ENCODE results near the gene NEGR1.

The NEGR1 gene

DNA sequence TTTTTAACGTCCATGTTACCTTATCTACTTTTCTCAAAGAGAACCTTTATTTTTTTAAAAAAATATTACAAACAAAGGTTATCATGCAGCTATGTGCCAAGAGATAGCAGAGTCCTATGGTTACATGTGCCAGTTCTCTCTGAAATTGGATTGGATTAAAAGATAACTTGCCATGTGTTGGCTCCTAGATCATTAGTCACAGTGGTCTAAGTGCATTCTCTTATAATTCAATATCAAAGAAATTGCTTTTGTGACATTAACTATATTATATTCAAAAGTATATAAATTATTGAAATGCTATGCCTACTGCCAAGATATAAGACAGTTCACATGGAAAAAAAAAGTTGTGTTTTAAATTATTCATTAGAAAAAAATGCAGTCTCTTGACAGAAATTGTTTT, 494.2 kb downstream of the NEGR1 start:
- Histone ChIP-seq H3K9ac (no peak overlapping the region), H3K27ac (no peak overlapping the region), H3K36me3 (ENCODE audit: insufficient read depth) (no peaks in the 10 kb centered on the region), H3K27me3 (ENCODE audit: insufficient read depth, low read depth) (no peaks in the 10 kb centered on the region), H4K20me1 (ENCODE audit: insufficient read depth) (no peaks in the 10 kb centered on the region), H3K4me1 (ENCODE audit: low read depth, poor library complexity, severe bottlenecking) (no peaks in the 10 kb centered on the region), H3K4me3 (IDR thresholded peaks at IDR 0.05; ENCODE audit: insufficient read depth, low read depth, low read length) (no peak overlapping the region), H3K4me2 (no peak overlapping the region), H2AFZ (ENCODE audit: low read depth) (no peak overlapping the region), H3K79me2 (ENCODE audit: insufficient read depth, low read depth) (no peaks in the 10 kb centered on the region)
- TF ChIP-seq, protein P1, sequence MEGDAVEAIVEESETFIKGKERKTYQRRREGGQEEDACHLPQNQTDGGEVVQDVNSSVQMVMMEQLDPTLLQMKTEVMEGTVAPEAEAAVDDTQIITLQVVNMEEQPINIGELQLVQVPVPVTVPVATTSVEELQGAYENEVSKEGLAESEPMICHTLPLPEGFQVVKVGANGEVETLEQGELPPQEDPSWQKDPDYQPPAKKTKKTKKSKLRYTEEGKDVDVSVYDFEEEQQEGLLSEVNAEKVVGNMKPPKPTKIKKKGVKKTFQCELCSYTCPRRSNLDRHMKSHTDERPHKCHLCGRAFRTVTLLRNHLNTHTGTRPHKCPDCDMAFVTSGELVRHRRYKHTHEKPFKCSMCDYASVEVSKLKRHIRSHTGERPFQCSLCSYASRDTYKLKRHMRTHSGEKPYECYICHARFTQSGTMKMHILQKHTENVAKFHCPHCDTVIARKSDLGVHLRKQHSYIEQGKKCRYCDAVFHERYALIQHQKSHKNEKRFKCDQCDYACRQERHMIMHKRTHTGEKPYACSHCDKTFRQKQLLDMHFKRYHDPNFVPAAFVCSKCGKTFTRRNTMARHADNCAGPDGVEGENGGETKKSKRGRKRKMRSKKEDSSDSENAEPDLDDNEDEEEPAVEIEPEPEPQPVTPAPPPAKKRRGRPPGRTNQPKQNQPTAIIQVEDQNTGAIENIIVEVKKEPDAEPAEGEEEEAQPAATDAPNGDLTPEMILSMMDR (conservative IDR thresholded peaks at IDR 0.05; ENCODE audit: low read depth, low read length), result no peak

DNA sequence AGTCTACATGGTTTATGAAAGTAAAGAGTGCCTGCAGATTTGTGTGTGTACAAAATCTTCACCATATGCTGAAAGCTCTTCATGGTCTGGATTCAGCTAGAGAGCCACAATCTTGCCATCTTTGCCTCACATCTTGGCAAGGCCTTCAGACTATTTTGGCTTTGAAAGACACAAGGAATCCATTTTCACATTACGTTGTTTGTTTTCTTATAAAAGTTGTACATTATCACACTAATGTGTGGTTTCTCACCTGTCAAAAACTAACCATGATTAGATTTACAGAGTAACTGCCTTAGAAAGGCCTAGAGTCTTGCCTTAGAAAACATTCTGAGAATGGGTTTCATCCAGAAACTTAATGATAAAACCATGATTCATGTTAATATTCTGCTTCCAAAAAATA, 494.6 kb downstream of the NEGR1 start:
- TF ChIP-seq, protein P1 (conservative IDR thresholded peaks at IDR 0.05; ENCODE audit: low read depth, low read length), result no peak
- Histone ChIP-seq H3K4me1 (ENCODE audit: low read depth, poor library complexity, severe bottlenecking) (no peaks in the 10 kb centered on the region), H3K27me3 (ENCODE audit: insufficient read depth, low read depth) (no peaks in the 10 kb centered on the region), H3K9ac (no peak overlapping the region), H3K27ac (no peak overlapping the region), H3K4me2 (no peak overlapping the region), H4K20me1 (ENCODE audit: insufficient read depth) (no peaks in the 10 kb centered on the region), H3K4me3 (IDR thresholded peaks at IDR 0.05; ENCODE audit: insufficient read depth, low read depth, low read length) (no peak overlapping the region), H3K79me2 (ENCODE audit: insufficient read depth, low read depth) (no peaks in the 10 kb centered on the region), H2AFZ (ENCODE audit: low read depth) (no peak overlapping the region), H3K36me3 (ENCODE audit: insufficient read depth) (no peaks in the 10 kb centered on the region)

DNA sequence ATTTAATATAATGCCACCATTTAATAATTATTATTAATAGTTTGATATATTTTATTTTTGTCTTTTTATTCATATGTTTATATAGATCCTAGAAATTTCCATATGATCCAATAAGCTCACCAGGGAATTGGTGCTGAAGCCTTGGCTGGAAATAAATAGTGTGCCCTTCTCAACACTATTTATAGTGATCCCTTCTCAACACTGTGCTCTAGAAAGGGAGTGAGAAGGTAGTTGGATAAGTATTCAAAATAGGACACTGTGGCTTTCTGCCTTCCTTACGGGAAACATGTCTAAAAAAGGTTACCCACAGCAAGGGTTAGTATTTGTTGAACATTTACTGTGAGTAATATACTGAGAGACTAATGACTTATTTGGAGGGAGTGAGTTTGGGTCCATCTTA, 496.1 kb downstream of the NEGR1 start:
- no peaks in the 10 kb centered on the region for H3K36me3 ChIP-seq (ENCODE audit: insufficient read depth)
- no peaks in the 10 kb centered on the region for H3K4me1 ChIP-seq (ENCODE audit: low read depth, poor library complexity, severe bottlenecking)
- H3K9ac ChIP-seq, result no peak overlapping the region
- no peaks in the 10 kb centered on the region for H3K79me2 ChIP-seq (ENCODE audit: insufficient read depth, low read depth)
- TF ChIP-seq, protein P1 (conservative IDR thresholded peaks at IDR 0.05; ENCODE audit: low read depth, low read length), result no peak
- H3K27me3 ChIP-seq (ENCODE audit: insufficient read depth, low read depth), result no peaks in the 10 kb centered on the region
- no peak overlapping the region for H3K27ac ChIP-seq
- H4K20me1 ChIP-seq (ENCODE audit: insufficient read depth), result no peaks in the 10 kb centered on the region
- H3K4me3 ChIP-seq (IDR thresholded peaks at IDR 0.05; ENCODE audit: insufficient read depth, low read depth, low read length), result no peak overlapping the region
- H2AFZ ChIP-seq (ENCODE audit: low read depth), result no peak overlapping the region
- no peak overlapping the region for H3K4me2 ChIP-seq

DNA sequence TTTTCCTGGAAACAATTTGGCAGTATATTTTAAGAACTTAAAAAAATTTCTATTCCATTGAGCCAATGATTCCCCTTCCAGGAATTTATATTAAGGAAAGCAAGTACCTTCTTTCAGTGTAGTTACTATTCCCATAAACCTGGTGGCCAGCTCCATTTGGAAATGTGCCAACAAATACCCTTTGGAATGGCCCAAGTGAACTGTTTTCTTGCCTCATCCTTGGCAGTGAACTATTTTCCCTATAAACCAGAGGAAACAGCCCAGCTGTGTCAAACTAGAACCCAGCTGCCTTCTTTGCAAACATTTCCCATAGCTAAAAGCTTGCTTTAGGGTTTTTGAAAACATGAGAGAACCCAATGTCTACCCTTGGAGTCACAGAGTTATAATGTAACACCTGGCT, 496.9 kb downstream of the NEGR1 start:
- Histone ChIP-seq H3K27ac (no peak overlapping the region), H3K4me1 (ENCODE audit: low read depth, poor library complexity, severe bottlenecking) (no peaks in the 10 kb centered on the region), H3K9ac (no peak overlapping the region), H3K4me2 (no peak overlapping the region), H3K79me2 (ENCODE audit: insufficient read depth, low read depth) (no peaks in the 10 kb centered on the region), H4K20me1 (ENCODE audit: insufficient read depth) (no peaks in the 10 kb centered on the region), H3K4me3 (IDR thresholded peaks at IDR 0.05; ENCODE audit: insufficient read depth, low read depth, low read length) (no peak overlapping the region), H3K27me3 (ENCODE audit: insufficient read depth, low read depth) (no peaks in the 10 kb centered on the region), H2AFZ (ENCODE audit: low read depth) (no peak overlapping the region), H3K36me3 (ENCODE audit: insufficient read depth) (no peaks in the 10 kb centered on the region)
- TF ChIP-seq, protein P1 (conservative IDR thresholded peaks at IDR 0.05; ENCODE audit: low read depth, low read length), result no peak

DNA sequence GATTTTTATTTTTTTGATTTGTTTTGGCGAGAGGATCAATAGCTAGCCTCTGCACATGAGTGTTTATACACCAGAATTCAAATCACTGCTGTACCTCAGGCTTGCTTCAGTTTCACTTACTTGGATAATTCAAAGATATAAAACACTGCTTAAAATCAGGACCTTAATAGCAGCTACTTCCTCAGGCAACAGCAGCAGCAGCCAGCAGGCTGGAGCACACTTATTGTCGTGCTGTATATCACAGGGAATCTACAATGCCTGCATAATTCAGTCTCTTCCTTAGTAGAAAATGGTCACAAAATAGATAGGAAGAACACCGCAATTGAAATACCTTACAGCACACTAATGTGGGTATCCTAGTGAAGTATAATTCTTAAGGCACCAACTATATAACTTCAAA, 497.3 kb downstream of the NEGR1 start:
- Histone ChIP-seq H3K27me3 (ENCODE audit: insufficient read depth, low read depth) (no peaks in the 10 kb centered on the region), H3K9ac (no peak overlapping the region), H3K36me3 (ENCODE audit: insufficient read depth) (no peaks in the 10 kb centered on the region), H2AFZ (ENCODE audit: low read depth) (no peak overlapping the region), H3K79me2 (ENCODE audit: insufficient read depth, low read depth) (no peaks in the 10 kb centered on the region), H3K4me3 (IDR thresholded peaks at IDR 0.05; ENCODE audit: insufficient read depth, low read depth, low read length) (no peak overlapping the region), H3K4me1 (ENCODE audit: low read depth, poor library complexity, severe bottlenecking) (no peaks in the 10 kb centered on the region), H3K4me2 (no peak overlapping the region), H3K27ac (no peak overlapping the region), H4K20me1 (ENCODE audit: insufficient read depth) (no peaks in the 10 kb centered on the region)
- TF ChIP-seq, protein P1 (conservative IDR thresholded peaks at IDR 0.05; ENCODE audit: low read depth, low read length), result no peak

Measured in KMS-11 (cell line).